Choroid plexus epithelial cell (primary cell): ENCODE measurements around the gene CD28.

ENCODE experiments used
- DNase-seq: peaks from one replicate; pipeline ENCODE4 v3.0.0-alpha.2; 2010; ENCODE audit warnings: low read depth
- H3K4me3 ChIP-seq: 2 replicates; pipeline ENCODE4 v1.5.1; 2011; ENCODE audit warnings: low read depth, mild to moderate bottlenecking, control low read depth, low read length, moderate library complexity
- TF ChIP-seq, protein P1 (sequence below): conservative IDR thresholded peaks from 2 replicates; pipeline ENCODE4 v1.5.1; 2011; ENCODE audit warnings: low read depth, mild to moderate bottlenecking, control low read depth, inconsistent platforms, low read length, moderate library complexity

CD28 gene

DNA sequence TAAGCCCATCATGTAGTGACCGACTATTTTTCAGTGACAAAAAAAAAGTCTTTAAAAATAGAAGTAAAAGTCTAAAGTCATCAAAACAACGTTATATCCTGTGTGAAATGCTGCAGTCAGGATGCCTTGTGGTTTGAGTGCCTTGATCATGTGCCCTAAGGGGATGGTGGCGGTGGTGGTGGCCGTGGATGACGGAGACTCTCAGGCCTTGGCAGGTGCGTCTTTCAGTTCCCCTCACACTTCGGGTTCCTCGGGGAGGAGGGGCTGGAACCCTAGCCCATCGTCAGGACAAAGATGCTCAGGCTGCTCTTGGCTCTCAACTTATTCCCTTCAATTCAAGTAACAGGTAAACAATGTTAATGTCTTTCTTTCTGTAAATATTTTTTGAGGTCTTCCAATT, at the start of gene CD28:
Gene CD28 (plus strand): TSS at position 237 of the 400 bp plus-strand sequence. CDS start 58 bp downstream, at position 295.
- DNase-seq: no peak
- H3K4me3 ChIP-seq: no peak within 1 kb of the TSS

DNA sequence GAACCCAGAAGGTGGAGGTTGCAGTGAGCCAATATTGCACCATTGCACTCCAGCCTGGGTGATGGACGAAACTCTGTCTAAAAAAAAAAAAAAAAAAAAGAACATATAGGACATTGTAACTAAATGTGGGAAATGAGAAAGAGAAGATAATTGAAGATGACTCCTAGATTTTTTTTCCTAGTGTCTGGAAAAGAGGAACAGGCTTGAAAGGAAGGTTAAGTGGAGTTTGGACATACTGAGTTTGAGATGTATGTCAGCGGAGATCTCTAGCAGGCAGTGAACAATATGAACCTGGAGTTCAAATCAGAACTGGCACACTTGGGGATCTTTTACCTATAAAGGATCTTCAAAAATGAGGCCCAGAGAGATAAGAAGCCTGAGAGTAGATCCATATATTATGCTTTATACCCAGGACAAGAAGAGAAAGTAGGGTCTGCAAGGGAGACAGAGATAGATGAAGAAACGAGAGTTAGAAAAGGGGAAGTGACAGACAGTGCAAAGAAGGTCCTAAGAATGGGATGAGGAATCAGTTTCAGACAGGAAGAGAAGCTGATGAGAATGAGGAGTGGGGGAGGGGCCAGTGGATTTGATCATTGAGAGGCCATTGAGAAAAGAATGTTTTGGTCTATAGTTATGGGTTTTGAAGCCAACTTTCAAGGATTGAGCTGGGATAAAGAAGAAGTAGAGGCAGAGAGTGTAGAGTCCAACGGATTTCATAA, 46.9 kb upstream of the CD28 start:
- DNase-seq: no peak
- H3K4me3 ChIP-seq: no peak overlapping the region
- TF ChIP-seq, protein P1, sequence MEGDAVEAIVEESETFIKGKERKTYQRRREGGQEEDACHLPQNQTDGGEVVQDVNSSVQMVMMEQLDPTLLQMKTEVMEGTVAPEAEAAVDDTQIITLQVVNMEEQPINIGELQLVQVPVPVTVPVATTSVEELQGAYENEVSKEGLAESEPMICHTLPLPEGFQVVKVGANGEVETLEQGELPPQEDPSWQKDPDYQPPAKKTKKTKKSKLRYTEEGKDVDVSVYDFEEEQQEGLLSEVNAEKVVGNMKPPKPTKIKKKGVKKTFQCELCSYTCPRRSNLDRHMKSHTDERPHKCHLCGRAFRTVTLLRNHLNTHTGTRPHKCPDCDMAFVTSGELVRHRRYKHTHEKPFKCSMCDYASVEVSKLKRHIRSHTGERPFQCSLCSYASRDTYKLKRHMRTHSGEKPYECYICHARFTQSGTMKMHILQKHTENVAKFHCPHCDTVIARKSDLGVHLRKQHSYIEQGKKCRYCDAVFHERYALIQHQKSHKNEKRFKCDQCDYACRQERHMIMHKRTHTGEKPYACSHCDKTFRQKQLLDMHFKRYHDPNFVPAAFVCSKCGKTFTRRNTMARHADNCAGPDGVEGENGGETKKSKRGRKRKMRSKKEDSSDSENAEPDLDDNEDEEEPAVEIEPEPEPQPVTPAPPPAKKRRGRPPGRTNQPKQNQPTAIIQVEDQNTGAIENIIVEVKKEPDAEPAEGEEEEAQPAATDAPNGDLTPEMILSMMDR: no peak

More for the DNA sequence above, at the start of gene CD28:
- TF ChIP-seq, protein P1: no peak

DNA sequence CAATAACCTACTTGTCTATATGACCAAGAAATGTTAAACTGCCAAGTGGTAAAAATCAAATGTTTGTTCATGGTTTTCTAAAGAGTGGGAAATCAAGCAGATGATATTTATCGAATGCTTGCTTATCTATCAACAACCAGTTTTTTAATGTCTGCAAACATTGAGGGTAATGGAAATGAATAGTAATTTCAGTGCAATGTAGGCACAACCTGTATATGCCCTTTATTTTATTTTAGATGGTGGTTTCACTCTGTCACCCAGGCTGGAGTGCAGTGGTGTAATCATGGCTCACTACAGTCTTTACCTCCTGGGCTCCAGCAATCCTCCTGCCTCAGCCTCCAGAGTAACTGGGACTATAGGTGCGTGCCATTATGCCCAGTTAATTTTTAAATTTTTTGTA, 46.0 kb upstream of the CD28 start:
- no peak for DNase-seq
- no peak overlapping the region for H3K4me3 ChIP-seq
- TF ChIP-seq, protein P1: no peak

DNA sequence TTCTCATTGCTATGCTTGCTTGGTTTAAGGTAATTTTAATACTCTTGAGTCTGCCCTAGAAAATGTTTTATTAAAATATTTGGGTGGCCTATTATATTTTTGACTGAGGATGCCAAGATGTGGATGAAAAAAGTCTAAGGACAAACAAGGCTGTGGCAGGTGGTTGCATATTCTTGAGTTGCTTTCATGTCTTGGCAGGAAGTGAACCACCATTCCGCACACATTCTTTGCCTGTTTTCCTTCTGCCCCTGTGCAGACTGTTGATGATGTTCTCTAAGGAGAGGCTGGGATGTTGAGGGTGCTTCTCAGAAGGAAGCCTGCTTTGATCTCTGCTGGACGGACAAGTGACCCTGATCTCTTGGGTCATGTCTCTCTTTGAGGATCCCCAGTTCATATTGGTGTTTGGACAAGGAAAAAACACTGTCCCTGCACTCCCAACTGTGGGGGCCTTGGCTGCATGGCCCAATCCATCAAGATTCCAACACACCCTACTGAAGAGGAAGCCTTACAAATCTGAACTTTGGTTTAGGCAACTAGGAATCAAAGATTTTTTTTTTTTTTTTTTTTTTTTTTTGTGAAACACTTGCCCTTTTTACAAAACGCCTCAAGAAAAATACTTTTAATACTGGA, 45.0 kb upstream of the CD28 start:
- no peak overlapping the region for H3K4me3 ChIP-seq
- TF ChIP-seq, protein P1: no peak
- DNase-seq: no peak

DNA sequence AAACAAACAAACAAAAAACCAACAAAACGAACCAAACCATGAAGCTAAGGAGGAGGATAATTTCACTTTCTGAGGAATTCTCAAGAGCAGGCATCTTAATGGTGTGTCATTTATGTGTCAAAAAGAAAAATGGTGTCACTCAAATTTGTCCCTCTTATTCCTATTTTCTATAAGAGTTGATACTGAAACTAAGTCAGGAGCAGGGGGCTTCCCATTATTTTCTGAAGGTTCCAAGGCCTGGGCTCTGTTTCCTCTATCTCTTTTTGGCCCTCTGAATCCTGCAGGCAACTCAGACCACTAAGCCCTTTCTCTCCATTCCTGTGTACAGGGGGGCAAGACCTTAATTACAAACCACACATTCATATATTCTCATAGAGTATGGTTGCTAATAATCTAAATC, 44.0 kb upstream of the CD28 start:
- DNase-seq: no peak
- no peak overlapping the region for H3K4me3 ChIP-seq
- TF ChIP-seq, protein P1: no peak

DNA sequence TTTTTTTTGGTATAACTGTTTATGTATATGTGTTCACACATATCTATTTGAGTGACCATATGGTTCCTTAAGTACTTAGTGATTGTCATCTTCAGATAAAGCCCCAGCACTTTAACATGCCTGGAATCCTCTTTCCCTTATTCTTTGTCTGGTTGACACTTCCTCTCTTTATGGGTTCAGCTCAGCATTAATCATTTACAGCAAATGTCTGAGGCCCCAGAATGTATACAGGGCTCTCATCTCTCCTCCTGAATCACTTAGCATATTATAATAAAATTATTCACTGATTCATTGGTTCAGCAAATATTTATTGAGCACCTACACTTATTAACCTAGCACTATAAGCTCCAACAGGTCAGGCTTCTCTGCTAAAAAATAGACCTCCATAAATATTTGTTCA, 43.5 kb upstream of the CD28 start:
- DNase-seq: no peak
- TF ChIP-seq, protein P1: no peak
- H3K4me3 ChIP-seq: no peak overlapping the region
